Keratinocyte (primary cell): ENCODE results near the gene TOMM20.

ENCODE experiments used
- EZH2 ChIP-seq: IDR thresholded peaks from one replicate; pipeline ENCODE4 v1.6.1; 2012; ENCODE audit warnings: inconsistent platforms, mild to moderate bottlenecking, low read length, moderate library complexity
- TF ChIP-seq, protein P1 (sequence below), 3 experiments: IDR thresholded peaks in 1 of 3; conservative IDR thresholded peaks in 1 of 3; optimal IDR thresholded peaks in 1 of 3; 2 replicates in 2 of 3; 3 replicates in 1 of 3; pipeline versions ENCODE3 to v1.5.1; 2011; ENCODE audit warnings: low read length in 3 of 3, mild to moderate bottlenecking in 3 of 3, moderate library complexity in 2 of 3, control low read depth in 1 of 3, inconsistent platforms in 1 of 3; ENCODE audit not compliant: insufficient read depth in 2 of 3; ENCODE audit errors: extremely low read depth in 1 of 3

DNA sequence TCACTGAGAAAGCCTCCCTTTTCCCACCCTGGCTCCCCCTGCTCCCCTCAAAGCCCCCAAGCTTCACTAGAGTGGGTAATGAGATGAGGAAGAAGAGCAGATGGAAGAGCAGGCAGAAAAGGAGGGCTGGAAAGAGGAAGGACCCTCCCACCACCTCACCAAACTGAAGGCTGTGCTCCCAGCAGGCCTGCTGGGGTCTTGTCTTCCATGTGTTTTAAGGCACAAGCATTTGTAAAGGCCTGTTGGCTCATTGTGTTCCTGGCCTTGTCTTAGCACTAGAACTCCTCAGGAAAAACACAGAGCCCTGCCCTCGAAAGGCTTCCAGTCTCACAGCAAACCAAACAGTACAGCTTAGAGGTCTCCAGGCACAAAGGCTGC, 51.5 kb downstream of the TOMM20 start:
- TF ChIP-seq EZH2, result no peak
- TF ChIP-seq, protein P1, sequence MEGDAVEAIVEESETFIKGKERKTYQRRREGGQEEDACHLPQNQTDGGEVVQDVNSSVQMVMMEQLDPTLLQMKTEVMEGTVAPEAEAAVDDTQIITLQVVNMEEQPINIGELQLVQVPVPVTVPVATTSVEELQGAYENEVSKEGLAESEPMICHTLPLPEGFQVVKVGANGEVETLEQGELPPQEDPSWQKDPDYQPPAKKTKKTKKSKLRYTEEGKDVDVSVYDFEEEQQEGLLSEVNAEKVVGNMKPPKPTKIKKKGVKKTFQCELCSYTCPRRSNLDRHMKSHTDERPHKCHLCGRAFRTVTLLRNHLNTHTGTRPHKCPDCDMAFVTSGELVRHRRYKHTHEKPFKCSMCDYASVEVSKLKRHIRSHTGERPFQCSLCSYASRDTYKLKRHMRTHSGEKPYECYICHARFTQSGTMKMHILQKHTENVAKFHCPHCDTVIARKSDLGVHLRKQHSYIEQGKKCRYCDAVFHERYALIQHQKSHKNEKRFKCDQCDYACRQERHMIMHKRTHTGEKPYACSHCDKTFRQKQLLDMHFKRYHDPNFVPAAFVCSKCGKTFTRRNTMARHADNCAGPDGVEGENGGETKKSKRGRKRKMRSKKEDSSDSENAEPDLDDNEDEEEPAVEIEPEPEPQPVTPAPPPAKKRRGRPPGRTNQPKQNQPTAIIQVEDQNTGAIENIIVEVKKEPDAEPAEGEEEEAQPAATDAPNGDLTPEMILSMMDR (optimal IDR thresholded peaks at IDR 0.05 in 1 of 3, IDR thresholded peaks at IDR 0.05 in 1 of 3, conservative IDR thresholded peaks at IDR 0.05 in 1 of 3; ENCODE audit: extremely low read depth in 1 of 3, insufficient read depth in 2 of 3, low read length in 3 of 3), result no peak
